ENCODE measurements around the gene JAK1.

Gene JAK1

GRCh38 chr1:64953241-64953640, 13.1 kb downstream of the JAK1 start:
- DNase-seq (ENCODE audit: low read depth), result no peak
- no peak for TF ChIP-seq CTCF (IDR thresholded peaks at IDR 0.05; ENCODE audit: low read depth, low read length, missing control alignments)
- no peak overlapping the region for H3K4me3 ChIP-seq (ENCODE audit: low read depth, low read length)

- no peak for DNase-seq (ENCODE audit: low read depth)
- no peak for TF ChIP-seq CTCF (IDR thresholded peaks at IDR 0.05; ENCODE audit: low read depth, low read length, missing control alignments)
- H3K4me3 ChIP-seq (ENCODE audit: low read depth, low read length), result no peak overlapping the region
Observed at GRCh38 chr1:64950284-64950809, 16.0 kb downstream of the JAK1 start.

- no peak for DNase-seq (ENCODE audit: low read depth)
- TF ChIP-seq CTCF (IDR thresholded peaks at IDR 0.05; ENCODE audit: low read depth, low read length, missing control alignments), result no peak
- H3K4me3 ChIP-seq (ENCODE audit: low read depth, low read length), result no peak overlapping the region
Observed at GRCh38 chr1:64948905-64949833, 17.2 kb downstream of the JAK1 start.

- no peak overlapping the region for H3K4me3 ChIP-seq (ENCODE audit: low read depth, low read length)
- no peak for DNase-seq (ENCODE audit: low read depth)
Observed at GRCh38 chr1:64948216-64948615, 18.1 kb downstream of the JAK1 start.

GRCh38 chr1:64946916-64947315, 19.4 kb downstream of the JAK1 start:
- no peak for TF ChIP-seq CTCF (IDR thresholded peaks at IDR 0.05; ENCODE audit: low read depth, low read length, missing control alignments)
- DNase-seq (ENCODE audit: low read depth), result no peak
- no peak overlapping the region for H3K4me3 ChIP-seq (ENCODE audit: low read depth, low read length)

More at GRCh38 chr1:64948216-64948615, 18.1 kb downstream of the JAK1 start:
- TF ChIP-seq CTCF (IDR thresholded peaks at IDR 0.05; ENCODE audit: low read depth, low read length, missing control alignments), result no peak

GRCh38 chr1:64944913-64945312, 21.4 kb downstream of the JAK1 start:
- H3K4me3 ChIP-seq (ENCODE audit: low read depth, low read length), result no peak overlapping the region
- no peak for DNase-seq (ENCODE audit: low read depth)
- TF ChIP-seq CTCF (IDR thresholded peaks at IDR 0.05; ENCODE audit: low read depth, low read length, missing control alignments), result no peak
